ENCODE data around the gene SMOC2.

- TF ChIP-seq POLR2A (IDR thresholded peaks at IDR 0.05): no peak
- TF ChIP-seq, protein P1, sequence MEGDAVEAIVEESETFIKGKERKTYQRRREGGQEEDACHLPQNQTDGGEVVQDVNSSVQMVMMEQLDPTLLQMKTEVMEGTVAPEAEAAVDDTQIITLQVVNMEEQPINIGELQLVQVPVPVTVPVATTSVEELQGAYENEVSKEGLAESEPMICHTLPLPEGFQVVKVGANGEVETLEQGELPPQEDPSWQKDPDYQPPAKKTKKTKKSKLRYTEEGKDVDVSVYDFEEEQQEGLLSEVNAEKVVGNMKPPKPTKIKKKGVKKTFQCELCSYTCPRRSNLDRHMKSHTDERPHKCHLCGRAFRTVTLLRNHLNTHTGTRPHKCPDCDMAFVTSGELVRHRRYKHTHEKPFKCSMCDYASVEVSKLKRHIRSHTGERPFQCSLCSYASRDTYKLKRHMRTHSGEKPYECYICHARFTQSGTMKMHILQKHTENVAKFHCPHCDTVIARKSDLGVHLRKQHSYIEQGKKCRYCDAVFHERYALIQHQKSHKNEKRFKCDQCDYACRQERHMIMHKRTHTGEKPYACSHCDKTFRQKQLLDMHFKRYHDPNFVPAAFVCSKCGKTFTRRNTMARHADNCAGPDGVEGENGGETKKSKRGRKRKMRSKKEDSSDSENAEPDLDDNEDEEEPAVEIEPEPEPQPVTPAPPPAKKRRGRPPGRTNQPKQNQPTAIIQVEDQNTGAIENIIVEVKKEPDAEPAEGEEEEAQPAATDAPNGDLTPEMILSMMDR (IDR thresholded peaks at IDR 0.05): no peak
Observed at GRCh38 chr6:168565112-168565511, 124.1 kb downstream of the SMOC2 start.

Measured in Peyer's patch (tissue), 4 donors.